Measurements from ENCODE around the gene PARD3. TPM values are rescaled to one million over a fixed set of nuclear protein-coding genes. Genes with fewer than 3 reads are reported as not detected.

The PARD3 gene
- total RNA-seq, 1 donor from 2014 or later = 0.11 TPM

- Mint-ChIP-seq H3K4me3 (no peak overlapping the region), H3K9me3 (no peaks in the 10 kb centered on the region), H3K4me1 (no peaks in the 10 kb centered on the region), H3K27ac (no peak overlapping the region), H3K36me3 (ENCODE audit: low read depth) (no peaks in the 10 kb centered on the region), H3K27me3 (no peaks in the 10 kb centered on the region)
- ATAC-seq (ENCODE audit: low read depth) = no peak
- TF ChIP-seq CTCF (IDR thresholded peaks at IDR 0.05) = no peak
- ChIA-PET CTCF (no interaction called here), POLR2A (no interaction called here)
- DNase-seq = no peak
- intact Hi-C loops (cut with micrococcal nuclease) = no loop called here
These were observed 477.2 kb downstream of the PARD3 start for GRCh38 chr10:34337917-34338316.

- no peak for DNase-seq
- H3K27me3 Mint-ChIP-seq = no peaks in the 10 kb centered on the region
- H3K9me3 Mint-ChIP-seq = no peaks in the 10 kb centered on the region
- intact Hi-C loops (cut with micrococcal nuclease) = no loop called here
- H3K4me3 Mint-ChIP-seq = no peak overlapping the region
- no peak overlapping the region for H3K27ac Mint-ChIP-seq
- ChIA-PET CTCF (no interaction called here), POLR2A (no interaction called here)
- TF ChIP-seq CTCF (IDR thresholded peaks at IDR 0.05) = no peak
- H3K36me3 Mint-ChIP-seq (ENCODE audit: low read depth) = no peaks in the 10 kb centered on the region
- H3K4me1 Mint-ChIP-seq = no peaks in the 10 kb centered on the region
- ATAC-seq (ENCODE audit: low read depth) = no peak
These were observed 479.0 kb downstream of the PARD3 start for GRCh38 chr10:34335960-34336690.

- H3K4me1 Mint-ChIP-seq = no peaks in the 10 kb centered on the region
- TF ChIP-seq CTCF (IDR thresholded peaks at IDR 0.05) = no peak
- intact Hi-C loops (cut with micrococcal nuclease) = no loop called here
- H3K36me3 Mint-ChIP-seq (ENCODE audit: low read depth) = no peaks in the 10 kb centered on the region
- H3K27ac Mint-ChIP-seq = no peak overlapping the region
- ATAC-seq (ENCODE audit: low read depth) = no peak
- no peaks in the 10 kb centered on the region for H3K27me3 Mint-ChIP-seq
- DNase-seq = no peak
- no peaks in the 10 kb centered on the region for H3K9me3 Mint-ChIP-seq
- ChIA-PET POLR2A (no interaction called here), CTCF (no interaction called here)
- no peak overlapping the region for H3K4me3 Mint-ChIP-seq
These were observed 480.2 kb downstream of the PARD3 start for GRCh38 chr10:34334908-34335307.

GRCh38 chr10:34333513-34333912 lies 481.6 kb downstream of the PARD3 start:
- H3K4me1 Mint-ChIP-seq = no peaks in the 10 kb centered on the region
- H3K27me3 Mint-ChIP-seq = no peaks in the 10 kb centered on the region
- DNase-seq = no peak
- no peak for TF ChIP-seq CTCF (IDR thresholded peaks at IDR 0.05)
- ChIA-PET CTCF (no interaction called here), POLR2A (no interaction called here)
- no peaks in the 10 kb centered on the region for H3K36me3 Mint-ChIP-seq (ENCODE audit: low read depth)
- no peak overlapping the region for H3K27ac Mint-ChIP-seq
- intact Hi-C loops (cut with micrococcal nuclease) = no loop called here
- no peak overlapping the region for H3K4me3 Mint-ChIP-seq
- no peak for ATAC-seq (ENCODE audit: low read depth)
- no peaks in the 10 kb centered on the region for H3K9me3 Mint-ChIP-seq

GRCh38 chr10:34327184-34327583 lies 487.9 kb downstream of the PARD3 start:
- intact Hi-C loops (cut with micrococcal nuclease) = no loop called here
- TF ChIP-seq CTCF (IDR thresholded peaks at IDR 0.05) = no peak
- Mint-ChIP-seq H3K36me3 (ENCODE audit: low read depth) (no peaks in the 10 kb centered on the region), H3K9me3 (no peaks in the 10 kb centered on the region), H3K4me3 (no peak overlapping the region), H3K4me1 (no peaks in the 10 kb centered on the region), H3K27ac (no peak overlapping the region), H3K27me3 (no peaks in the 10 kb centered on the region)
- ChIA-PET POLR2A (no interaction called here), CTCF (no interaction called here)
- DNase-seq = no peak
- ATAC-seq (ENCODE audit: low read depth) = no peak

All from activated B cell treated with CpG ODN at 0.5 μM for 24 hours (primary cell).